HEK293 (cell line): ENCODE measurements around the gene RNF34.

Source experiments
- CTCF ChIA-PET: fragments of 350-600 bp; formaldehyde crosslinking; extraction: SDS; loops from one replicate; lab custom pipeline; 2021; ENCODE audit warnings: antibody characterized with exemption; lab: Yijun Ruan, JAX
- POLR2A ChIA-PET: fragments of 300-600 bp; formaldehyde crosslinking; extraction: SDS; loops from one replicate; lab custom pipeline; 2020; ENCODE audit warnings: antibody characterized with exemption, inconsistent platforms; lab: Yijun Ruan, JAX
- H3K27ac ChIP-seq: fragments of 200-500 bp; sonication (Bioruptor generic); 2 replicates; pipeline ENCODE4 v1.5.1; 2014; ENCODE audit warnings: low read depth, low read length, control low read depth, inconsistent platforms; ENCODE audit errors: extremely low read depth
- H3K36me3 ChIP-seq, 2 experiments: fragments of 200-500 bp in 1 of 2; sonication (Bioruptor generic) in 1 of 2; 1 replicate in 1 of 2; 2 replicates in 1 of 2; pipeline ENCODE4 v1.5.1; 2014 to 2017; ENCODE audit warnings: inconsistent platforms in 2 of 2, low read length in 2 of 2; ENCODE audit not compliant: control insufficient read depth in 2 of 2, insufficient read depth in 1 of 2
- H3K4me1 ChIP-seq: fragments of 200-500 bp; sonication (Bioruptor generic); 2 replicates; pipeline ENCODE4 v1.5.1; 2014; ENCODE audit warnings: mild to moderate bottlenecking, low read length, inconsistent platforms; ENCODE audit not compliant: control insufficient read depth, insufficient read depth
- H3K4me3 ChIP-seq: 2 replicates; pipeline ENCODE4 v1.5.1; 2011; ENCODE audit warnings: low read depth, mild to moderate bottlenecking, control low read depth, low read length, moderate library complexity
- H3K9me3 ChIP-seq: fragments of 200-500 bp; sonication (Bioruptor generic); 2 replicates; pipeline ENCODE4 v1.5.1; 2014; ENCODE audit warnings: low read depth, low read length, inconsistent platforms; ENCODE audit not compliant: control insufficient read depth, insufficient read depth
- GLI2 ChIP-seq: fragments of 450-650 bp; formaldehyde crosslinking; IDR thresholded peaks from 2 replicates; pipeline ENCODE4; 2017; ENCODE audit warnings: missing biosample characterization, missing genetic modification characterization, low read depth, borderline replicate concordance
- GLI4 ChIP-seq: fragments of 450-650 bp; formaldehyde crosslinking; IDR thresholded peaks from 2 replicates; pipeline ENCODE4 v1.5.1; 2016; ENCODE audit warnings: missing biosample characterization, missing genetic modification characterization
- IKZF3 ChIP-seq: fragments of 450-650 bp; IDR thresholded peaks from 2 replicates; pipeline ENCODE4 v1.5.0; 2018; ENCODE audit warnings: missing biosample characterization, mild to moderate bottlenecking, missing genetic modification characterization, moderate library complexity
- KLF8 ChIP-seq: fragments of 450-650 bp; formaldehyde crosslinking; IDR thresholded peaks from 2 replicates; pipeline ENCODE4 v1.5.1; 2016; ENCODE audit warnings: missing biosample characterization, missing genetic modification characterization
- MYNN ChIP-seq: fragments of 450-650 bp; formaldehyde crosslinking; IDR thresholded peaks from 2 replicates; pipeline ENCODE4 v1.5.1; 2016; ENCODE audit warnings: missing biosample characterization, missing genetic modification characterization, borderline replicate concordance
- OSR2 ChIP-seq: fragments of 450-650 bp; formaldehyde crosslinking; IDR thresholded peaks from 2 replicates; pipeline ENCODE4 v1.5.1; 2016; ENCODE audit warnings: missing biosample characterization, missing genetic modification characterization
- REPIN1 ChIP-seq: fragments of 450-650 bp; formaldehyde crosslinking; IDR thresholded peaks from 2 replicates; pipeline ENCODE4 v1.5.1; 2017; ENCODE audit warnings: missing biosample characterization, missing genetic modification characterization, low read depth
- SP2 ChIP-seq: fragments of 450-650 bp; formaldehyde crosslinking; IDR thresholded peaks from 2 replicates; pipeline ENCODE4 v1.5.1; 2016; ENCODE audit warnings: missing biosample characterization, missing genetic modification characterization
- ZFHX2 ChIP-seq: fragments of 450-650 bp; formaldehyde crosslinking; conservative IDR thresholded peaks from 2 replicates; pipeline ENCODE4 v1.5.1; 2016; ENCODE audit warnings: missing biosample characterization, missing genetic modification characterization
- ZNF121 ChIP-seq: fragments of 450-650 bp; formaldehyde crosslinking; IDR thresholded peaks from 2 replicates; pipeline ENCODE4 v1.5.1; 2016; ENCODE audit warnings: missing biosample characterization, missing genetic modification characterization
- ZNF221 ChIP-seq: fragments of 450-650 bp; formaldehyde crosslinking; IDR thresholded peaks from 2 replicates; pipeline ENCODE4 v1.5.1; 2017; ENCODE audit warnings: missing biosample characterization, missing genetic modification characterization, borderline replicate concordance
- ZNF239 ChIP-seq: fragments of 450-650 bp; formaldehyde crosslinking; IDR thresholded peaks from 2 replicates; pipeline ENCODE4 v1.5.1; 2016; ENCODE audit warnings: missing biosample characterization, missing genetic modification characterization
- ZNF311 ChIP-seq: fragments of 450-650 bp; formaldehyde crosslinking; IDR thresholded peaks from 2 replicates; pipeline ENCODE4 v1.5.1; 2017; ENCODE audit warnings: missing biosample characterization, missing genetic modification characterization, borderline replicate concordance
- ZNF394 ChIP-seq: fragments of 450-650 bp; formaldehyde crosslinking; IDR thresholded peaks from 2 replicates; pipeline ENCODE4 v1.5.1; 2016; ENCODE audit warnings: missing biosample characterization, missing genetic modification characterization, mild to moderate bottlenecking, moderate library complexity, borderline replicate concordance
- ZNF423 ChIP-seq: fragments of 450-650 bp; formaldehyde crosslinking; IDR thresholded peaks from 2 replicates; pipeline ENCODE4 v1.5.1; 2016; ENCODE audit warnings: missing biosample characterization, missing genetic modification characterization
- ZNF433 ChIP-seq: fragments of 450-650 bp; formaldehyde crosslinking; IDR thresholded peaks from 2 replicates; pipeline ENCODE4 v1.5.1; 2016; ENCODE audit warnings: missing biosample characterization, missing genetic modification characterization, low read depth
- ZNF510 ChIP-seq: fragments of 450-650 bp; formaldehyde crosslinking; IDR thresholded peaks from 2 replicates; pipeline ENCODE4 v1.5.1; 2018; ENCODE audit warnings: mild to moderate bottlenecking, missing genetic modification characterization, missing biosample characterization; ENCODE audit not compliant: insufficient replicate concordance
- ZNF596 ChIP-seq: fragments of 450-650 bp; IDR thresholded peaks from 2 replicates; pipeline ENCODE4 v1.5.0; 2018; ENCODE audit warnings: missing biosample characterization, mild to moderate bottlenecking, missing genetic modification characterization, moderate library complexity
- ZNF707 ChIP-seq: fragments of 450-650 bp; formaldehyde crosslinking; IDR thresholded peaks from 2 replicates; pipeline ENCODE4 v1.5.1; 2016; ENCODE audit warnings: missing biosample characterization, missing genetic modification characterization
- ZNF830 ChIP-seq: fragments of 450-650 bp; IDR thresholded peaks from 2 replicates; pipeline ENCODE4 v1.5.0; 2018; ENCODE audit warnings: missing biosample characterization, missing genetic modification characterization, low read depth, mild to moderate bottlenecking, moderate library complexity
- ZNF843 ChIP-seq: fragments of 450-650 bp; formaldehyde crosslinking; IDR thresholded peaks from 2 replicates; pipeline ENCODE4 v1.5.1; 2016; ENCODE audit warnings: missing biosample characterization, missing genetic modification characterization
- ZSCAN23 ChIP-seq: fragments of 450-650 bp; formaldehyde crosslinking; IDR thresholded peaks from 2 replicates; pipeline ENCODE4 v1.5.1; 2016; ENCODE audit warnings: missing biosample characterization, missing genetic modification characterization
- TF ChIP-seq, protein P1 (sequence below): fragments of 450-650 bp; formaldehyde crosslinking; IDR thresholded peaks from 2 replicates; pipeline ENCODE4 v1.5.1; 2016; ENCODE audit warnings: missing biosample characterization, missing genetic modification characterization, borderline replicate concordance
- TF ChIP-seq, protein P2 (sequence below): fragments of 450-650 bp; formaldehyde crosslinking; conservative IDR thresholded peaks from 2 replicates; pipeline ENCODE4 v1.5.1; 2016; ENCODE audit warnings: low read depth, missing biosample characterization, missing genetic modification characterization
- TF ChIP-seq, protein P3 (sequence below): fragments of 450-650 bp; formaldehyde crosslinking; IDR thresholded peaks from 2 replicates; pipeline ENCODE4 v1.5.1; 2016; ENCODE audit warnings: missing biosample characterization, missing genetic modification characterization
- TF ChIP-seq, protein P4 (sequence below): fragments of 450-650 bp; formaldehyde crosslinking; IDR thresholded peaks from 2 replicates; pipeline ENCODE4 v1.5.1; 2017; ENCODE audit warnings: missing biosample characterization, missing genetic modification characterization

Gene RNF34

DNA sequence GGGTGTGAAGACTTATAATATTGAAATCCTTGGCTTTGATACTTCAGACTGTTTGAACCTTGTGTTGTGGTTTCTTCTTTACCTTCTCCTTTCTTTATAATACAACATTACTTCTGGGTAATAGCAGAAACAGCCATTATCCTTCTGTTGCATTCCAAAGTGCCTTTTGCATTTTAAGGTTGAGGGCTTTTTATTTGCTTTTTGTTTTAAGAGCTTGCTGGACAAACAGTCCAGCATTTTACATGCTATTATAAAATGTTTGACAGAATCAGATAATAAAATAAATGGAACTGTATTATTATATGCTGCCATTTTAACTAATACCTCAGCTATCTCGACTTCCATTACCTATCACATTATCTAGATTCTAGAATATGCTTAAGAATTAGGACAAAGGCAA is 14.0 kb downstream of the RNF34 start:
- H3K4me3 ChIP-seq = no peak overlapping the region
- no peak for TF ChIP-seq ZNF596 (tag by site-specific recombination)
- TF ChIP-seq ZNF423 = no peak
- no peak for TF ChIP-seq ZNF830 (tag by site-specific recombination)
- TF ChIP-seq ZNF221 (tag by site-specific recombination) = no peak
- TF ChIP-seq ZNF433 (tag by site-specific recombination) = no peak
- TF ChIP-seq ZNF311 (tag by site-specific recombination) = no peak
- TF ChIP-seq KLF8 (tag by site-specific recombination) = no peak
- TF ChIP-seq GLI4 (tag by site-specific recombination) = no peak
- TF ChIP-seq SP2 = no peak
- no peak for TF ChIP-seq ZNF394 (tag by site-specific recombination)
- TF ChIP-seq, all 188 proteins: peak for 0
- Histone ChIP-seq H3K4me1 (0 out of 2 replicates have a peak, but pooled peaks cover 2% of the 10 kb centered on the region), H3K9me3 (no peaks in the 10 kb centered on the region), H3K27ac (no peak overlapping the region), H3K36me3 (peaks cover 11 to 37% of the 10 kb centered on the region in 2 experiments; a peak in 2 of 3 replicates)
- ChIA-PET CTCF (no interaction called here), POLR2A (no interaction called here)

DNA sequence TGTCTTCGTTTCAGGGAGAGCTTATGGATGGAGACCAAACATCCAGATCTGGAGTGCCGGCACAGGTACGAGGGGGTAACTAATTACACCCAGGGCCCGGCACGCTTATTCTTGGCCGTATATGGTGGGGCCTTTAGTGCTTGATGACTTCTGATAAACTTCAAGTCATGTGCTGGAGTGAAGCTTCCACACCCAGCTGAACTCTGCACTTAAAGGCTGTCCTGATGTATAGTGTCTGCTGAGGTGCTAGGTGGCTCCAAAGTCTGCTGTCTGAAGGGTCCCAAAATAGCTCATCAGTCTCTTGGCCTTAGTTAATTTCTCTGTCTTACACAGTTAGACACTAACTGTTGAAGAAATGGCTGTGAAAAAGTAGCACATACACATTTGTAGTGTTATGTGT is 17.9 kb downstream of the RNF34 start:
- H3K36me3 ChIP-seq = peaks cover 19 to 70% of the 10 kb centered on the region in 2 experiments
- H3K27ac ChIP-seq = no peak overlapping the region
- CTCF ChIA-PET = interaction anchor here (0.7 to 1.5 kb wide), 2 partner anchors 26 to 73 kb away, joined by 3 to 5 read pairs; no protein-coding TSS in a partner anchor
- H3K9me3 ChIP-seq = no peaks in the 10 kb centered on the region
- H3K4me1 ChIP-seq = 0 out of 2 replicates have a peak, but pooled peaks cover 2% of the 10 kb centered on the region
- H3K4me3 ChIP-seq = no peak overlapping the region
- TF ChIP-seq ZNF510 (tag by site-specific recombination) (no peak), REPIN1 (tag by site-specific recombination) (no peak), ZNF121 (tag by site-specific recombination) (no peak), GLI2 (no peak), ZNF239 (no peak), ZNF707 (tag by site-specific recombination) (no peak), OSR2 (no peak), IKZF3 (tag by site-specific recombination) (no peak), ZFHX2 (tag by site-specific recombination) (no peak), ZSCAN23 (tag by site-specific recombination) (no peak), MYNN (tag by site-specific recombination) (no peak), ZNF843 (tag by site-specific recombination) (no peak)
- TF ChIP-seq, protein P1, sequence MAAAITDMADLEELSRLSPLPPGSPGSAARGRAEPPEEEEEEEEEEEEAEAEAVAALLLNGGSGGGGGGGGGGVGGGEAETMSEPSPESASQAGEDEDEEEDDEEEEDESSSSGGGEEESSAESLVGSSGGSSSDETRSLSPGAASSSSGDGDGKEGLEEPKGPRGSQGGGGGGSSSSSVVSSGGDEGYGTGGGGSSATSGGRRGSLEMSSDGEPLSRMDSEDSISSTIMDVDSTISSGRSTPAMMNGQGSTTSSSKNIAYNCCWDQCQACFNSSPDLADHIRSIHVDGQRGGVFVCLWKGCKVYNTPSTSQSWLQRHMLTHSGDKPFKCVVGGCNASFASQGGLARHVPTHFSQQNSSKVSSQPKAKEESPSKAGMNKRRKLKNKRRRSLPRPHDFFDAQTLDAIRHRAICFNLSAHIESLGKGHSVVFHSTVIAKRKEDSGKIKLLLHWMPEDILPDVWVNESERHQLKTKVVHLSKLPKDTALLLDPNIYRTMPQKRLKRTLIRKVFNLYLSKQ (tag by site-specific recombination) = no peak
- TF ChIP-seq, protein P2, sequence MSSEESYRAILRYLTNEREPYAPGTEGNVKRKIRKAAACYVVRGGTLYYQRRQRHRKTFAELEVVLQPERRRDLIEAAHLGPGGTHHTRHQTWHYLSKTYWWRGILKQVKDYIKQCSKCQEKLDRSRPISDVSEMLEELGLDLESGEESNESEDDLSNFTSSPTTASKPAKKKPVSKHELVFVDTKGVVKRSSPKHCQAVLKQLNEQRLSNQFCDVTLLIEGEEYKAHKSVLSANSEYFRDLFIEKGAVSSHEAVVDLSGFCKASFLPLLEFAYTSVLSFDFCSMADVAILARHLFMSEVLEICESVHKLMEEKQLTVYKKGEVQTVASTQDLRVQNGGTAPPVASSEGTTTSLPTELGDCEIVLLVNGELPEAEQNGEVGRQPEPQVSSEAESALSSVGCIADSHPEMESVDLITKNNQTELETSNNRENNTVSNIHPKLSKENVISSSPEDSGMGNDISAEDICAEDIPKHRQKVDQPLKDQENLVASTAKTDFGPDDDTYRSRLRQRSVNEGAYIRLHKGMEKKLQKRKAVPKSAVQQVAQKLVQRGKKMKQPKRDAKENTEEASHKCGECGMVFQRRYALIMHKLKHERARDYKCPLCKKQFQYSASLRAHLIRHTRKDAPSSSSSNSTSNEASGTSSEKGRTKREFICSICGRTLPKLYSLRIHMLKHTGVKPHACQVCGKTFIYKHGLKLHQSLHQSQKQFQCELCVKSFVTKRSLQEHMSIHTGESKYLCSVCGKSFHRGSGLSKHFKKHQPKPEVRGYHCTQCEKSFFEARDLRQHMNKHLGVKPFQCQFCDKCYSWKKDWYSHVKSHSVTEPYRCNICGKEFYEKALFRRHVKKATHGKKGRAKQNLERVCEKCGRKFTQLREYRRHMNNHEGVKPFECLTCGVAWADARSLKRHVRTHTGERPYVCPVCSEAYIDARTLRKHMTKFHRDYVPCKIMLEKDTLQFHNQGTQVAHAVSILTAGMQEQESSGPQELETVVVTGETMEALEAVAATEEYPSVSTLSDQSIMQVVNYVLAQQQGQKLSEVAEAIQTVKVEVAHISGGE (tag by site-specific recombination) = no peak
- TF ChIP-seq, protein P3, sequence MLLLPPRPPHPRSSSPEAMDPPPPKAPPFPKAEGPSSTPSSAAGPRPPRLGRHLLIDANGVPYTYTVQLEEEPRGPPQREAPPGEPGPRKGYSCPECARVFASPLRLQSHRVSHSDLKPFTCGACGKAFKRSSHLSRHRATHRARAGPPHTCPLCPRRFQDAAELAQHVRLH (tag by site-specific recombination) = no peak
- TF ChIP-seq, protein P4, sequence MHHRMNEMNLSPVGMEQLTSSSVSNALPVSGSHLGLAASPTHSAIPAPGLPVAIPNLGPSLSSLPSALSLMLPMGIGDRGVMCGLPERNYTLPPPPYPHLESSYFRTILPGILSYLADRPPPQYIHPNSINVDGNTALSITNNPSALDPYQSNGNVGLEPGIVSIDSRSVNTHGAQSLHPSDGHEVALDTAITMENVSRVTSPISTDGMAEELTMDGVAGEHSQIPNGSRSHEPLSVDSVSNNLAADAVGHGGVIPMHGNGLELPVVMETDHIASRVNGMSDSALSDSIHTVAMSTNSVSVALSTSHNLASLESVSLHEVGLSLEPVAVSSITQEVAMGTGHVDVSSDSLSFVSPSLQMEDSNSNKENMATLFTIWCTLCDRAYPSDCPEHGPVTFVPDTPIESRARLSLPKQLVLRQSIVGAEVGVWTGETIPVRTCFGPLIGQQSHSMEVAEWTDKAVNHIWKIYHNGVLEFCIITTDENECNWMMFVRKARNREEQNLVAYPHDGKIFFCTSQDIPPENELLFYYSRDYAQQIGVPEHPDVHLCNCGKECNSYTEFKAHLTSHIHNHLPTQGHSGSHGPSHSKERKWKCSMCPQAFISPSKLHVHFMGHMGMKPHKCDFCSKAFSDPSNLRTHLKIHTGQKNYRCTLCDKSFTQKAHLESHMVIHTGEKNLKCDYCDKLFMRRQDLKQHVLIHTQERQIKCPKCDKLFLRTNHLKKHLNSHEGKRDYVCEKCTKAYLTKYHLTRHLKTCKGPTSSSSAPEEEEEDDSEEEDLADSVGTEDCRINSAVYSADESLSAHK = no peak
- POLR2A ChIA-PET = interaction anchor here (3.0 kb wide), 1 partner anchor 17 kb away, joined by 12 read pairs; the partner anchor contains the start of gene RNF34
